Measurements from ENCODE around the gene PRTN3. TPM values are rescaled to one million over a fixed set of nuclear protein-coding genes. Genes with fewer than 3 reads are reported as not detected.

Gene PRTN3
- total RNA-seq, 1 donor from 2014 or later: 0.71 TPM

DNA sequence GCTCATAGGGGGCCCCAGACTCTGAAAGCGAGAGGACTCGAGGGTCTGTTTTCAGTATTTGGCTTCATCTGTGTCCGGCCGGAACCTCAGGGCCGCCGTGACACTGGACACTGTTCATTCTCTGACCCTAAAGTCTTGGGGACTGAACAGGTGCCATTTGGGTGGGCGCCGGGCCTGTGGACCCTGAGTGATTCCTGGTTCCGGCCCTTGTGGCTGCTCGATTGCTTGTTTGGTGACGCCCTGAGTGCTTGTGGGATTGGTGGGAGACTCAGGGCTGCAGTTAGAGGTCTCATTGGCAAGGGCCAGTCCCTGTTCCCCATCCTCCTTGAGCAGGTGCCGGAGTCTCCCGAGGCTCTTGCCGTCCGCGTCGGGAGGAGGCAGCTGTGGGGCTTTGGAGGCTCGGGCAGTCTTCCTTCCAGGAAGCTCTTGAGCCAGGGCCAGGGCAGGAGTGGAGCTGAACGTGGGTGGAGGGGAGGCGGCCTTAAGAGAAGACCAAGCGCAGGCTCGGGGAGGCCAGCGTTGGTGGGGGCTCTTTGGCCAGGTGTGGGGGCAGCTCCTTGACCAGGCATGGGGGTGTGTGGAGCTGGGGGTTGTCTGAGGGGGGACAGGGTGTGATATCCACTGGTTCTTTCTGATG, 38.8 kb upstream of the PRTN3 start:
- peak; percentile 7 for ATAC-seq
- DNase-seq (ENCODE audit: low spot score): peak; percentile 66
- intact Hi-C loops (cut with DNase I): no loop called here

- intact Hi-C loops (cut with DNase I): no loop called here
- ATAC-seq: no peak
- DNase-seq (ENCODE audit: low spot score): no peak
Observed at GRCh38 chr19:802498-803098, 38.2 kb upstream of the PRTN3 start.

- ATAC-seq: no peak
- intact Hi-C loops (cut with DNase I): no loop called here
- DNase-seq (ENCODE audit: low spot score): peak; percentile 55
Observed at GRCh38 chr19:803099-803561, 37.7 kb upstream of the PRTN3 start.

GRCh38 chr19:803686-804418, 36.9 kb upstream of the PRTN3 start:
- intact Hi-C loops (cut with DNase I): no loop called here
- peak; percentile 57 for DNase-seq (ENCODE audit: low spot score)
- ATAC-seq: no peak

DNA sequence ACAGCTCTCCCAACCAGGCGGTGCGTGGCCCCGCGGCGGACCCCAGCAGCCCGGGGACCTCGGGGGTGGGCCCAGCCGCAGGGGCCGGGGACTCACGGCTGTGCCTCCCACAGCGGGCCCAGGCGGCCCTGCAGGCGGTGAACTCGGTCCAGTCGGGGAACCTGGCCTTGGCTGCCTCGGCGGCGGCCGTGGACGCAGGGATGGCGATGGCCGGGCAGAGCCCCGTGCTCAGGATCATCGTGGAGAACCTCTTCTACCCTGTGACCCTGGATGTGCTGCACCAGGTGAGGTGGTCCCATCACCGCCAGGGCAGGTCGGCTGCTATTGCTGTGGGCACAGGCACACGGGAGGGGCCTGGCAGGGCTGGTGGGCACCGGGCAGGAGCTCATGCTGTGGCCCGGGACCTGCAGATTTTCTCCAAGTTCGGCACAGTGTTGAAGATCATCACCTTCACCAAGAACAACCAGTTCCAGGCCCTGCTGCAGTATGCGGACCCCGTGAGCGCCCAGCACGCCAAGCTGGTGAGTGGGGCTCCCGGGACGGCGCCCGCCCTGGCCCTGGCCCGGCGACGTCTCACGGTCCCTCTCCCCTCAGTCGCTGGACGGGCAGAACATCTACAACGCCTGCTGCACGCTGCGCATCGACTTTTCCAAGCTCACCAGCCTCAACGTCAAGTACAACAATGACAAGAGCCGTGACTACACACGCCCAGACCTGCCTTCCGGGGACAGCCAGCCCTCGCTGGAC, 36.2 kb upstream of the PRTN3 start:
- intact Hi-C loops (cut with DNase I): no loop called here
- DNase-seq (ENCODE audit: low spot score): peak; percentile 59
- no peak for ATAC-seq

DNA sequence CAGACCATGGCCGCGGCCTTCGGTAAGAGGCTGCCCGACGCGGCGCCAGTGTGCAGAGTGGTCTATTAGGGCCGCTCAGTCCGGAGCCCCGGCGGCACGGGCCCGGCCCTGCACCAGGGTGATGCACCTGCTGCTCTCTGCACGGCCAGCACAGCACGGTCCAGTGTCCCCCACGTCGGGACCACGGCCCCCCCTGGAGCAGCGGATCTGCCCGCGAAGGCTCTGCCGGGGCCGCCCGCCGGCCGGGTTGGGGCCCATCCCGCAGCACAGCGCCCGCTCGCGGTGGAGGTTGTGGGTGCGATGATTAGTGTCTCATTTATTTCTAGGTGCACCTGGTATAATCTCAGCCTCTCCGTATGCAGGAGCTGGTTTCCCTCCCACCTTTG, 35.6 kb upstream of the PRTN3 start:
- intact Hi-C loops (cut with DNase I): no loop called here
- DNase-seq (ENCODE audit: low spot score) (peak; percentile 55), ATAC-seq (no peak)

DNA sequence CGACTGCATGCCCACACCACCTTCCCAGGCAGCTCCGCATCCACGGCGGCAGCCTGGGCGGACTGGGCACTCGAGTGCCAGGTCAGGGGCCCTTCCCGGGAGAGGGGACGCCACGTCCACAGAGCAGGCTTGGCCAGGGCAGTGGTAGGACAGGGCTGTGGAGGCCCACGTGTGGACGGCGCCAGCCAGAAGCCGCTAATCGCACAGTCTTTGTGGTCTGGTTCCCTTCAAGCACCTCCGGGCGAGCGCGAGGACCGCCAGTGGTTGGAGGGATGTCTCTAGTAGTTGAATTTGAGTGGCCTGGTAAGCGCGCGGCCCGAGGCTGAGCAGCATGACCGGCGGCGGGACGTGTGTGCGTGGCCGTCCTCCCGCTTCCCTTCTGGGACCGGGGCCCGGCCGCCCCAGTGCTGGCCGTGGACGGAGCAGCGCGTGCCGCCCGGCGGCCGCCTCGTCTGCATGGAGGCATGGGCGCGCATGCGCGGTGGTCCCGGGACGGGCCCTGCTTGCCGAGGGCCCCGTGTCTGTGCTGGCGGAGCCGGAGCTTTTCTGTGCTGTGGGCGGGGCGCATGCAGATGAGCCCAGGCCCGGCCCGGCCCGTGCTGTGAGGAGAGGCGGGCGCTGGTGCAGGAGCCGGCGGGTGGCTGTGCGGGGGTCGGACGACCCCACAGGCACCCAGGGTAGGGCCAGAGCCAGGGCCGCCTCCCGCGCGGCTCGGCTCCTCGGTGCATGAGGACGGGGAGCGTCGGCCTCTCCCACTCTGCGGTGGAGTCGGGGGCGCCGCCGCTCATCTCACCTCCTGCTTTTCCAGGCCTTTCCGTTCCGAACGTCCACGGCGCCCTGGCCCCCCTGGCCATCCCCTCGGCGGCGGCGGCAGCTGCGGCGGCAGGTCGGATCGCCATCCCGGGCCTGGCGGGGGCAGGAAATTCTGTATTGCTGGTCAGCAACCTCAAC, 34.9 kb upstream of the PRTN3 start:
- intact Hi-C loops (cut with DNase I): no loop called here
- peak; percentile 54 for DNase-seq (ENCODE audit: low spot score)

DNA sequence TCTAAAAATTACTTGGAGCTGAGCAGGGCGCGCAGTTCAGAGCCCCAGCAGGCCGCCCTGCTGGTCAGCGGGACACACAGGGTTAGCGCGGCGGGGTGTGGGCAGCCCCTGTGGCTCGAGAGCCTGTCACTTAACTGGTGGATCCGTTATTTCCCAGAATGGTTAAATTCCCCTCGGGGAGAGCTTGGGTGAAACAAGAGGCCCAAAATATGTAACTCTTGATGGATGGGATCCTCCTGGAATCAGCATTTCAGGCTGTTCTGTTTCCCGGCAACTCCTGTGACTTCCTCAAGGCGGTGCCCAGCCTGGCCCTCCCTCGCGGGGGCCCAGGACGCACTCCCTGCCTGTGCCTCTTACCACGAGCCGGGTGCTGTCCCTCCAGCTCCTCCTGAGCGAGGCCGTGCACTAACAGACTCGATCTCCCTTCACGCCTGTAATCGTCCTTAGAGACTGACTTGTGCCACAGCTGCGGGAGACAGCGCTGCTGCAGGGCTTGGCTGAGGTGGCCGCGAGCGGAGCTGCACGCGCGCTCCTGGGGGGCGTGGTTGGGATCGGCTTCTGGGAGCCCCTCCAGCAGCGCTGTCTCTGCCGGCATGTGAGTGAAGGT, 33.9 kb upstream of the PRTN3 start:
- intact Hi-C loops (cut with DNase I): no loop called here
- no peak for ATAC-seq
- DNase-seq (ENCODE audit: low spot score): peak; percentile 53

More for the DNA sequence above, 34.9 kb upstream of the PRTN3 start:
- no peak for ATAC-seq

DNA sequence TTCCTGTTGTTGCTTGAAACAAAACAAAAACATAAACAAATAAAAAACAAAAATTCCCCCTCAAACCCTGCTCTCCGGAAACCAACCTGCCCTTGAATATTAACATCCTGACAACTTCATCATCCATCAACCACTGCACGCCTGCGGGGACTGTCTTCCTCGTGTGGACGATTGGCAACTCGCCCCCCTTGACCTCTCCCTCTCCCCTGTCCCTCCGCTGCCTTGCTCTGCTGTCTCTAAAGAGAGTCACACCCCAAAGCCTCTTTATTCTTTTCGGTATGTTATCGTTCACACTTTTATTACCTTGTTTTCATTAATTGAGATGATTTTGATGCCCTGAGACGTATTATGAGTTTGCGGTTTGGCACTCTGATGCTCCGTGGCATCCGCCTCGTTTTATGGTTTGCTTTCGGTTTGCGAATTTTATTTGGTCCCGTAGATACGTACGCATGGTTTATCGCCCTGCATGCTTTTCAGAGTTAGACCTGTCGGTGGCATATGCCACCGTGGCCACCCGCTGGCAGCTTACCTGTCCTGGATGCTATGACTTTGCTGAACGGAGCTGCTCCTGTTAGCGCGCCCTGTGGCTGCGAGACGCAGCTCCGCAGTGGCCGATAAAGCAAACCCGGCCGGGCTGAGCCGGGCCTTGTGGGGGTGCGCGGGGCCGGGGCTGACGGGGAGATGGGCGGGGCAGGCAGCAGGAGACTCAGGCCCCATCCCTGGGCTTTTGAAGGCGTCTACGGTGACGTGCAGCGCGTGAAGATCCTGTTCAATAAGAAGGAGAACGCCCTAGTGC, 33.0 kb upstream of the PRTN3 start:
- ATAC-seq: no peak
- intact Hi-C loops (cut with DNase I): no loop called here
- DNase-seq (ENCODE audit: low spot score): peak; percentile 53

DNA sequence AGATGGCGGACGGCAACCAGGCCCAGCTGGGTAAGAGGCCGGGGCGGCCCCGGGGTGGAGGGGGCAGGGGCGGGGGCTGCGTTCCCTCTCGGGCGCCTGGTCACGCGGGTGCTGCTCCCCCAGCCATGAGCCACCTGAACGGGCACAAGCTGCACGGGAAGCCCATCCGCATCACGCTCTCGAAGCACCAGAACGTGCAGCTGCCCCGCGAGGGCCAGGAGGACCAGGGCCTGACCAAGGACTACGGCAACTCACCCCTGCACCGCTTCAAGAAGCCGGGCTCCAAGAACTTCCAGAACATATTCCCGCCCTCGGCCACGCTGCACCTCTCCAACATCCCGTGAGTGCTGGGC, 32.4 kb upstream of the PRTN3 start:
- intact Hi-C loops (cut with DNase I): no loop called here
- peak; percentile 59 for DNase-seq (ENCODE audit: low spot score)
- ATAC-seq: no peak

DNA sequence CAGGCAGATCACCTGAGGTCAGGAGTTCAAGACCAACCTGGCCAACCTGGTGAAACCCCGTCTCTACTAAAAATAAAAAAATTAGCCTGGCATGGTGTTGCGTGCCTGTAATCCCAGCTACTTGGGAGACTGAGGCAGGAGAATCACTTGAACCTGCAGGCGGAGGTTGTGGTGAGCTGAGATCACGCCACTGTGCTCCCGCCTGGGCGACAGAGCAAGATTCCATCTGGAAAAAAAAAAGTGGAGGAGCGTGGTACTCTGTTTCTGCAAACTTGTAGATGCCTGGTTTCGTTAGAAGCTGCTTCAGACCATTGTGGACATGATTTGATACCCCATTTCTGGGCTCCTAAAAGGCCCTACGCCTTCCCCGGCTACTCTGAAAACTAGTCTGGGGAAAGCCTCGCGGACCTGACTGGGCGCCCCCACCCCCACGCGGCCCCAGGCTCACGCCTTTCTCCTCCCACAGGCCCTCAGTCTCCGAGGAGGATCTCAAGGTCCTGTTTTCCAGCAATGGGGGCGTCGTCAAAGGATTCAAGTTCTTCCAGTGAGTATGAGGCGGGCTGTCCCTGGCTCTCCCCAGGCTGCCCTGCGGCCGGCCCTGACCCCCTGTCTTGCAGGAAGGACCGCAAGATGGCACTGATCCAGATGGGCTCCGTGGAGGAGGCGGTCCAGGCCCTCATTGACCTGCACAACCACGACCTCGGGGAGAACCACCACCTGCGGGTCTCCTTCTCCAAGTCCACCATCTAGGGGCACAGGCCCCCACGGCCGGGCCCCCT, 30.5 kb upstream of the PRTN3 start:
- DNase-seq (ENCODE audit: low spot score): no peak
- intact Hi-C loops (cut with DNase I): no loop called here
- ATAC-seq: no peak

DNA sequence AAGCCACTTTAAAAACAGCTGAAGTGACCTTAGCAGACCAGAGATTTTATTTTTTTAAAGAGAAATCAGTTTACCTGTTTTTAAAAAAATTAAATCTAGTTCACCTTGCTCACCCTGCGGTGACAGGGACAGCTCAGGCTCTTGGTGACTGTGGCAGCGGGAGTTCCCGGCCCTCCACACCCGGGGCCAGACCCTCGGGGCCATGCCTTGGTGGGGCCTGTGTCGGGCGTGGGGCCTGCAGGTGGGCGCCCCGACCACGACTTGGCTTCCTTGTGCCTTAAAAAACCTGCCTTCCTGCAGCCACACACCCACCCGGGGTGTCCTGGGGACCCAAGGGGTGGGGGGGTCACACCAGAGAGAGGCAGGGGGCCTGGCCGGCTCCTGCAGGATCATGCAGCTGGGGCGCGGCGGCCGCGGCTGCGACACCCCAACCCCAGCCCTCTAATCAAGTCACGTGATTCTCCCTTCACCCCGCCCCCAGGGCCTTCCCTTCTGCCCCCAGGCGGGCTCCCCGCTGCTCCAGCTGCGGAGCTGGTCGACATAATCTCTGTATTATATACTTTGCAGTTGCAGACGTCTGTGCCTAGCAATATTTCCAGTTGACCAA, 29.8 kb upstream of the PRTN3 start:
- no peak for DNase-seq (ENCODE audit: low spot score)
- intact Hi-C loops (cut with DNase I): no loop called here
- ATAC-seq: no peak

GRCh38 chr19:811506-812048, 29.2 kb upstream of the PRTN3 start:
- ATAC-seq (no peak), DNase-seq (ENCODE audit: low spot score) (no peak)
- intact Hi-C loops (cut with DNase I): no loop called here

DNA sequence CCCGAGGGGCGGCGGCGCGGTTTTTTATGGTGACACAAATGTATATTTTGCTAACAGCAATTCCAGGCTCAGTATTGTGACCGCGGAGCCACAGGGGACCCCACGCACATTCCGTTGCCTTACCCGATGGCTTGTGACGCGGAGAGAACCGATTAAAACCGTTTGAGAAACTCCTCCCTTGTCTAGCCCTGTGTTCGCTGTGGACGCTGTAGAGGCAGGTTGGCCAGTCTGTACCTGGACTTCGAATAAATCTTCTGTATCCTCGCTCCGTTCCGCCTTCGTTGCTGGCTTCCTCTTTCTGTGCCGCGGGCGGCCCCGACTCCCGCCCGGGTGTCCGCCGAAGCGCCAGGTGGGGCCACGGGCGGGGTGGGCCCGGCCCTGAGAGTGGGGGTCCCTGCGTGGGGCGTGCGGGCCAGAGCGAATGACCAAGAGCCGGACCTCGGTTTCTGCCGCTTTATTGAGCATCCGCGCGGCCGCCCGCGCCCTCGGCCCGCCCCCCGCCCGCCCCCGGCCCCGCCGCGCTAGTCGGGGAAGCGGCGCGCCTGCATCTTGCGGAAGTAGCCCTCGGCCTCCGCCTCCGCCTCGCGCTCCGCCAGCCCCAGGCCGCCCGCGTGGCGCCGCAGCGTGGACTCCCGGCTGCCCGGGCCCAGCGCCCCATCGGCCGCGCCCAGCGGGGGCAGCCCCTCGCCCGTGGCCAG, 28.6 kb upstream of the PRTN3 start:
- no peak for DNase-seq (ENCODE audit: low spot score)

GRCh38 chr19:812747-813218, 28.0 kb upstream of the PRTN3 start:
- intact Hi-C loops (cut with DNase I): no loop called here
- ATAC-seq: no peak
- no peak for DNase-seq (ENCODE audit: low spot score)

More for the DNA sequence above, 28.6 kb upstream of the PRTN3 start:
- intact Hi-C loops (cut with DNase I): no loop called here
- ATAC-seq: no peak

All from sciatic nerve (tissue), 2 donors.